CD4-positive, CD25-positive, alpha-beta regulatory T cell (primary cell): ENCODE measurements around the gene THEMIS. TPM values are rescaled to one million over a fixed set of nuclear protein-coding genes. Genes with fewer than 3 reads are reported as not detected.

Source experiments
- ATAC-seq, 2 donors: fragments of 150-1000 bp; cut with Tn5 transposase; one replicate each; pipeline ENCODE4 v1.10.0; 2021; ENCODE audit warnings: low read depth in 2 of 2, moderate number of reproducible peaks in 2 of 2, moderate library complexity in 1 of 2
- DNase-seq, 3 donors: peaks; one replicate each; pipeline versions ENCODE4 v3.0.0 to v3.0.0-alpha.2; 2012 to 2022; ENCODE audit warnings: mixed read lengths in 1 of 3
- H3K27ac ChIP-seq: one replicate; pipeline ENCODE4 v1.7.0; 2013; ENCODE audit warnings: mild to moderate bottlenecking, low read length; ENCODE audit not compliant: insufficient read depth, poor library complexity, severe bottlenecking
- H3K27me3 ChIP-seq: one replicate; pipeline ENCODE4 v1.7.0; 2013; ENCODE audit warnings: low read length; ENCODE audit not compliant: control insufficient read depth, insufficient read depth
- H3K36me3 ChIP-seq: one replicate; pipeline ENCODE4 v1.7.0; 2013; ENCODE audit warnings: mild to moderate bottlenecking, low read length, moderate library complexity; ENCODE audit not compliant: control insufficient read depth, insufficient read depth
- H3K4me1 ChIP-seq: 2 replicates; pipeline ENCODE4 v1.7.0; 2013; ENCODE audit warnings: mild to moderate bottlenecking, low read length; ENCODE audit not compliant: insufficient read depth, control insufficient read depth, poor library complexity, severe bottlenecking
- H3K4me3 ChIP-seq: one replicate; pipeline ENCODE4 v1.7.0; 2013; ENCODE audit warnings: low read depth, mild to moderate bottlenecking, low read length, moderate library complexity
- H3K9me3 ChIP-seq, 2 experiments: 1 replicate in 1 of 2; 2 replicates in 1 of 2; pipeline ENCODE4 v1.7.0; 2013; ENCODE audit warnings: low read length in 2 of 2, mild to moderate bottlenecking in 1 of 2, moderate library complexity in 1 of 2; ENCODE audit not compliant: control insufficient read depth in 2 of 2
- H3K27ac Mint-ChIP-seq, 3 donors: one replicate each; pipeline ENCODE4 v1.8.0; 2020 to 2022; ENCODE audit warnings: mild to moderate bottlenecking in 3 of 3, mixed read lengths in 3 of 3, moderate library complexity in 2 of 3
- H3K27me3 Mint-ChIP-seq: one replicate; pipeline ENCODE4 v1.8.0; 2022; ENCODE audit warnings: mild to moderate bottlenecking, mixed read lengths
- H3K36me3 Mint-ChIP-seq: one replicate; pipeline ENCODE4 v1.8.0; 2020; ENCODE audit warnings: mixed read lengths
- H3K4me1 Mint-ChIP-seq, 4 donors: one replicate each; pipeline ENCODE4 v1.8.0; 2020 to 2022; ENCODE audit warnings: mixed read lengths in 4 of 4, mild to moderate bottlenecking in 1 of 4
- H3K4me3 Mint-ChIP-seq, 4 donors: one replicate each; pipeline ENCODE4 v1.8.0; 2020 to 2022; ENCODE audit warnings: mild to moderate bottlenecking in 4 of 4, mixed read lengths in 4 of 4, moderate library complexity in 3 of 4
- H3K9me3 Mint-ChIP-seq, 7 donors: one replicate each; pipeline ENCODE4 v1.8.0; 2020 to 2022; ENCODE audit warnings: mixed read lengths in 7 of 7, mild to moderate bottlenecking in 3 of 7, moderate library complexity in 2 of 7
- polyA plus RNA-seq, 4 donors: library from polyadenylated mRNA; unstranded; fragments of 300-500 nt; fragmentation: Illumina TruSeq; gene quantifications; one replicate each; pipeline ENCODE4 v1.2.3, GENCODE V29; 2021
- total RNA-seq: library from RNA; stranded (reverse); gene quantifications from one replicate; pipeline ENCODE4 v1.2.3, GENCODE V29; 2022

THEMIS gene
- total and polyA plus RNA-seq, 5 donors from 2014 or later: 6.5 to 22.8 (median 13.5) TPM

DNA sequence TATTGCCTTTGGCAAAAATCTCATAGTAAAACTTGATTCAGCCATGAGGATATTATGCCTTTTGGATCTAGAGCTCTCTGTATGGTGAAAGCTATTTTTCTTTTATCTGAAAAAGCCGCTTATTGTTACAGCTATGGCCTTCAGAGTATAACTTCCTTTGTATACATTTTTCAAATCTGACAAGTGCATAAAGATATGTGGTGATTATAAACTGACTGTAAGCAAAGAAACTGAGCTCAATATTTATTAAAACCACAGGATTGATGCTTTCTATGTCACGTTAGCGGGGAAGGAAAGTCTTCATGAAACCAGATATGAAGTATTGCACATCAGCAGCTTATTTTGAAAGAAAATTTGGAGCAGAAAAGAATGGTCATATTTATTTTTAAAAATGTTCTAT, 151.8 kb downstream of the THEMIS start:
- Histone ChIP-seq H3K27me3 (no peaks in the 10 kb centered on the region), H3K9me3 (no peaks in the 10 kb centered on the region), H3K4me3 (no peak overlapping the region), H3K36me3 (no peaks in the 10 kb centered on the region), H3K27ac (no peak overlapping the region), H3K4me1 (no peaks in the 10 kb centered on the region)
- H3K4me3 Mint-ChIP-seq: peak overlapping the region in 1 of 4 donors; percentile 7
- ATAC-seq (no peak), DNase-seq (no peak)
- H3K4me1 Mint-ChIP-seq: peaks cover 0 to 12% (median 0%) of the 10 kb centered on the region in 4 donors
- no peak overlapping the region for H3K27ac Mint-ChIP-seq
- no peaks in the 10 kb centered on the region for H3K36me3 Mint-ChIP-seq
- peaks cover 8% of the 10 kb centered on the region for H3K27me3 Mint-ChIP-seq
- H3K9me3 Mint-ChIP-seq: no peaks in the 10 kb centered on the region

DNA sequence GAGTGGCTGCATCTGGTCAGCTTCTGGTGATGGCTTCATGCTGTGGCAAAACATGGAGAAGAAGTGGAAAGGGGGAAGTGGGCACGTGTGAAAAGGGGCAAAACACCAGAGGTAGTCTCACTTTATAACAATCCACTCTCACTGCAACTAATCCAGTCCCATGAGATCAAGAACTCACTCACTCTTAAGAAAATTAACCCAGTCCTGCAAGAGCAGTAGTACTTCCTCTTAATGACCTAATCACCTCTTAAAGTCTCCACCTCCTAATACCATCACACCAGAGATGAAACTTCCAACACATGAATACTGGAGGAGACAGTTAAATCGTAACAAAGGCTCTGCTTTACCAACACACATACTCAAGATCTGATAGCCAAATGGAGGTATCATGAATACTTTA, 152.6 kb downstream of the THEMIS start:
- Histone ChIP-seq H3K4me1 (no peaks in the 10 kb centered on the region), H3K9me3 (no peaks in the 10 kb centered on the region), H3K4me3 (no peak overlapping the region), H3K36me3 (no peaks in the 10 kb centered on the region), H3K27me3 (no peaks in the 10 kb centered on the region), H3K27ac (no peak overlapping the region)
- DNase-seq (no peak), ATAC-seq (no peak)
- no peaks in the 10 kb centered on the region for H3K36me3 Mint-ChIP-seq
- peaks cover 8% of the 10 kb centered on the region for H3K27me3 Mint-ChIP-seq
- H3K9me3 Mint-ChIP-seq: no peaks in the 10 kb centered on the region
- peaks cover 0 to 12% (median 0%) of the 10 kb centered on the region in 4 donors for H3K4me1 Mint-ChIP-seq
- no peak overlapping the region for H3K27ac Mint-ChIP-seq
- no peak overlapping the region for H3K4me3 Mint-ChIP-seq

DNA sequence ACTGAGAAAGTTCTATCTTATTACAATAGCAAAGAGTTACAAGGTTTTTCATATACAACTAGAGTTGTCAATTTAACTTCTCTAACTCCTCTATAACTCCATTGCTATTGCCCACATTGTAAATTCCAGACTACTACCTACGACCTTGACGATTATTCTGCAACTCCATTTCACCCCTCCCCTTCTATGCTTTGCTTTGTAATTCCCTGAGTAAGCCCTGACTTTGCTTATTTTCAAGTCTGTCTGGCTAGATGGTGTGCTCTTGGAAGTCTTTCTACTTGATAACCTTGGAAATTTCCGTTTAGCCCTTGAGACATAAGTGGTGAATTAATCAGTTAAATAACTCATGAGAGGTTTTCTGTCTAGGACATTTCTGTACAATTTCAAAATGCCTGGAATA, 162.4 kb downstream of the THEMIS start:
- Histone ChIP-seq H3K27me3 (no peaks in the 10 kb centered on the region), H3K9me3 (no peaks in the 10 kb centered on the region), H3K4me3 (no peak overlapping the region), H3K27ac (no peak overlapping the region), H3K4me1 (no peaks in the 10 kb centered on the region), H3K36me3 (no peaks in the 10 kb centered on the region)
- Mint-ChIP-seq H3K4me3 (no peak overlapping the region), H3K27me3 (no peaks in the 10 kb centered on the region), H3K9me3 (no peaks in the 10 kb centered on the region), H3K4me1 (peaks cover 0 to 4% (median 1%) of the 10 kb centered on the region in 4 donors), H3K27ac (no peak overlapping the region), H3K36me3 (no peaks in the 10 kb centered on the region)
- DNase-seq (no peak), ATAC-seq (no peak)

DNA sequence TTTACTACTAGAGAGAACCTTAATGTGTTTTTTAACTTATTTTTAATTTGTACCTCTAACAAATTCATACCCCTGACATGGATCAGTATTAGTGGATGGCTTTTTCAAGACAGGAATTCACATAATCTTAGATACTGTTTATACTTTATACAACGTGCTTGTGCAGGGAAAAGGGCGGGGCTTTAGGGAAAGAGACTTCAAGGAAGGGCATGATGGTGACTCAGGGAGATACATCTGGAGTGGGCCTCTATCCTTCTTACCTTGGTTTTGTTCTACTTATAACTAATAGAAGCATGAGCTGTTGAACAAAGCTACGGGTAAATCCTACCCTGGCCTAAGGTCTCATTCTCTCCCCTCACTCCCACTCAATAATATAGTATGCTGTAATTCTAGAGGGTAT, 163.1 kb downstream of the THEMIS start:
- Mint-ChIP-seq H3K4me1 (peaks cover 0 to 6% (median 1%) of the 10 kb centered on the region in 4 donors), H3K27me3 (no peaks in the 10 kb centered on the region), H3K27ac (no peak overlapping the region), H3K4me3 (no peak overlapping the region), H3K9me3 (no peaks in the 10 kb centered on the region), H3K36me3 (no peaks in the 10 kb centered on the region)
- no peaks in the 10 kb centered on the region for H3K36me3 ChIP-seq
- no peak overlapping the region for H3K4me3 ChIP-seq
- H3K4me1 ChIP-seq: no peaks in the 10 kb centered on the region
- ATAC-seq (no peak), DNase-seq (no peak)
- H3K27me3 ChIP-seq: no peaks in the 10 kb centered on the region
- H3K27ac ChIP-seq: no peak overlapping the region
- no peaks in the 10 kb centered on the region for H3K9me3 ChIP-seq

DNA sequence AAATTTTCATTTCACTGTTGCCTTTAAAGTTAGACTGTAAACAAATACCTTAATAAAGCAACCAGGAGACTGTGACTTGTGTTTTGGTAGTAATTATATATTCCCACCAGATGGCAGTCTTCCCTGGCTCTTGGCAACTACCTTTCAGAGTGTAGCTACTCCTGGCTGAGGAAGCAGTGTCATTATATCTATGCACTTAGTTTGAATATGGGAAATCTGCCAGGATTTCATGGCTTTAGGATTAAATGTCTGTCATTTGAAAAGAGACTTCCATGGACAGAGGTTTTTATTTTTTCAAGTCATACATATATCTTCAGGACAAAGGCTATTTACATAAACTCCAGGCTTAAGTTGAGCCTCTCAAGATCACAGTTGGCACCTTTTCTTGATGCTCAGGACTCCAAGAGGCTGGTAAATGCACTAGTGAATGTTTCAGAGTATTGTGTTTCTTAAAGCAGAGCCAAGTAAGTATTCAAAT, 163.8 kb downstream of the THEMIS start:
- no peak overlapping the region for H3K4me3 ChIP-seq
- H3K27ac Mint-ChIP-seq: no peak overlapping the region
- H3K27me3 ChIP-seq: no peaks in the 10 kb centered on the region
- H3K4me1 ChIP-seq: no peaks in the 10 kb centered on the region
- H3K4me1 Mint-ChIP-seq: peaks cover 0 to 6% (median 1%) of the 10 kb centered on the region in 4 donors
- no peak overlapping the region for H3K27ac ChIP-seq
- no peaks in the 10 kb centered on the region for H3K36me3 Mint-ChIP-seq
- no peaks in the 10 kb centered on the region for H3K36me3 ChIP-seq
- DNase-seq: peak in 2 of 3 donors; percentile 62 to 65
- no peaks in the 10 kb centered on the region for H3K27me3 Mint-ChIP-seq
- no peak overlapping the region for H3K4me3 Mint-ChIP-seq
- no peaks in the 10 kb centered on the region for H3K9me3 Mint-ChIP-seq
- peak in 1 of 2 donors; percentile 75 for ATAC-seq
- no peaks in the 10 kb centered on the region for H3K9me3 ChIP-seq

DNA sequence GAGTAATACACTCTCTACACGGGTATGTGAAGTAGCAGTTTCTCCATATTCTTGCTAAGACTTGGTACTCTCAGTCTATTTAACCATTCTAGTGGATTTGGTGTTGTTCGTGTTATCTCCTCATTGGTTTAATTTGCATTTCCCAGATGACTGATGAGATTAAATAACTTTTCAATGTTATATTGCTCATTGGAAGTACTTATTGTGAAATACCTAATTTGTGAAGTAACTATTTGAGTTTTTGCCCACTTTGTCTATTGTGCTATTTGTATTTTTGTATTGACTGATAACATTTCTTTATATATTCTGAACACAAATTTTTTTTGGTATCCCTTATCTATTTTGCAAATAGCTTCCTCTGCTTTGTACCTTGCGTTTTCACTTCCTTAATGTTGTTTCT, 167.9 kb downstream of the THEMIS start:
- Mint-ChIP-seq H3K9me3 (no peaks in the 10 kb centered on the region), H3K4me3 (no peak overlapping the region), H3K4me1 (peaks cover 0 to 4% (median 1%) of the 10 kb centered on the region in 4 donors), H3K27me3 (no peaks in the 10 kb centered on the region), H3K27ac (no peak overlapping the region), H3K36me3 (no peaks in the 10 kb centered on the region)
- H3K4me3 ChIP-seq: no peak overlapping the region
- ATAC-seq (no peak), DNase-seq (no peak)
- H3K36me3 ChIP-seq: no peaks in the 10 kb centered on the region
- H3K27ac ChIP-seq: no peak overlapping the region
- H3K9me3 ChIP-seq: no peaks in the 10 kb centered on the region
- no peaks in the 10 kb centered on the region for H3K4me1 ChIP-seq
- no peaks in the 10 kb centered on the region for H3K27me3 ChIP-seq

DNA sequence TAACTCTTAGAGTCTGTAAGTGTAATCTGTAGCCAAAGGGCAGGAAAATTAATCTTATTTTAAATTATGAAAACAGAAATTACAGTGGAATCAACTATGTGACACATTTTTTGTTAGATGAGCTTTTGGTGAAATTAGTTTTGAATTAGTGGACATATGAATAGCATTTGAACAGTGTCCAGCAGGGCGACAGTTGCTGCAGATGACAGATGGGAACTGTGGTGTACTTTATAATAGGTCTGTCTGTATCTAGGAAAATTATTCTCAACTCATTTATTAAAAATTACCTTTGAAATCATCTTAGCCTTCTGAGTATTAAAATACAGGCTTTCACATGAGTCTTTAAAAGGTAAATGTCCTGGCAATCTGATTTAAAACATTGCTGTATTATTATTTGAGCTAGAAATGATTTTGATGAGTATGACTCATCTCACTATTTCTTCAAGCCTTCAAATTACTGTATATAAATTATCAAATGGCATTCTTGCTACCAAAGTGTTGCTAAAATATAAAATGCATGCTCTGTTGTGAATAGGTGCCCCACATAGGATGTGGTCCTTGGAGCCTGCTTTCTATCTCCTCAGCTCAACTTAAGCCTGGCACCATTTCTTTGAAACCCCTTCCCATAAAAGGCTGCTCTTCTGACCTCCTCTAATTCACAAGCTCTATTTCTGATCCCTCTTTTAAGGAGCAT, 173.5 kb downstream of the THEMIS start:
- Histone ChIP-seq H3K36me3 (no peaks in the 10 kb centered on the region), H3K4me3 (no peak overlapping the region), H3K9me3 (no peaks in the 10 kb centered on the region), H3K4me1 (no peaks in the 10 kb centered on the region), H3K27ac (no peak overlapping the region), H3K27me3 (no peaks in the 10 kb centered on the region)
- no peaks in the 10 kb centered on the region for H3K36me3 Mint-ChIP-seq
- no peak for ATAC-seq
- H3K9me3 Mint-ChIP-seq: no peaks in the 10 kb centered on the region
- H3K4me3 Mint-ChIP-seq: no peak overlapping the region
- H3K27me3 Mint-ChIP-seq: peaks cover 3% of the 10 kb centered on the region
- no peak overlapping the region for H3K27ac Mint-ChIP-seq
- no peaks in the 10 kb centered on the region for H3K4me1 Mint-ChIP-seq
- no peak for DNase-seq

DNA sequence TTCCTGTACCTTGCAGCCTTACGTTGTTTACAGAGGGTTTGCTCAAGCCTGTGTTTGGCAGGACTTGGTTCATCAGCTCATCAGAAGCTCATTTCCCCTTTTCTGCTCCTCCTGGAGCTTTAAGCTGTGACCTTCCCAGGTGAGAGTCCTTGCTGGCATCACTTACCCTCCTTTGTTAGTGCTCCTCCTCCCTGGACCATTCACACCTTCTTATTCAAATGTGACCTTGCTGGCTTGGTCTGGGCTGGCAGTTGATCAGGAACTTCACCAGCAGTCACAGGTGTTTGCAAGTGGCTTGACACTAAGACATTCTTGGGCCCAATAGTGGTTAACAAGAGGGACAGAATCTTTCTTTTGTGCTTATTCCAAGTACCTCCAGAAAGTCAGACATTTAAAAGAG, 175.0 kb downstream of the THEMIS start:
- Mint-ChIP-seq H3K9me3 (no peaks in the 10 kb centered on the region), H3K36me3 (no peaks in the 10 kb centered on the region)

More for the DNA sequence above, 175.0 kb downstream of the THEMIS start:
- Mint-ChIP-seq H3K27ac (peak overlapping the region in 1 of 3 donors; percentile 18), H3K27me3 (peaks cover 4% of the 10 kb centered on the region), H3K4me1 (no peaks in the 10 kb centered on the region), H3K4me3 (no peak overlapping the region)
- no peak overlapping the region for H3K27ac ChIP-seq
- H3K27me3 ChIP-seq: no peaks in the 10 kb centered on the region
- H3K4me1 ChIP-seq: no peaks in the 10 kb centered on the region
- no peaks in the 10 kb centered on the region for H3K36me3 ChIP-seq
- ATAC-seq (no peak), DNase-seq (no peak)
- no peaks in the 10 kb centered on the region for H3K9me3 ChIP-seq
- no peak overlapping the region for H3K4me3 ChIP-seq
